ENCODE results near the gene MBD5.
"Not testable (repeated sequence)": the region's sequence is repeated elsewhere in the genome, so short reads cannot be mapped to it uniquely, and the experiment has no call there.

The MBD5 gene

GRCh38 chr2:148527488-148528340 is 506.8 kb downstream of the MBD5 start:
- DNase-seq = peak in 1 of 5 experiments; percentile 38

- DNase-seq = peak in 2 of 5 experiments; percentile 25 to 70
These were observed 507.6 kb downstream of the MBD5 start for GRCh38 chr2:148528356-148529064.

GRCh38 chr2:148529745-148530144 is 508.9 kb downstream of the MBD5 start:
- no peak for DNase-seq

- DNase-seq = no peak
These were observed 509.5 kb downstream of the MBD5 start for GRCh38 chr2:148530350-148530749.

- no peak for DNase-seq
These were observed 510.3 kb downstream of the MBD5 start for GRCh38 chr2:148531235-148531634.

- no peak for DNase-seq
These were observed 511.0 kb downstream of the MBD5 start for GRCh38 chr2:148531669-148532428.

GRCh38 chr2:148533004-148533403 is 512.1 kb downstream of the MBD5 start:
- DNase-seq = no peak

- DNase-seq = no peak
These were observed 512.8 kb downstream of the MBD5 start for GRCh38 chr2:148533685-148534084.

GRCh38 chr2:148534416-148535204 is 513.7 kb downstream of the MBD5 start:
- no peak for DNase-seq

GRCh38 chr2:148538375-148538774 is 517.5 kb downstream of the MBD5 start:
- DNase-seq = no peak

- peak in 1 of 5 experiments; percentile 54 for DNase-seq
These were observed 519.1 kb downstream of the MBD5 start for GRCh38 chr2:148540022-148540421.

- no peak for DNase-seq
These were observed 520.9 kb downstream of the MBD5 start for GRCh38 chr2:148541792-148542191.

- no peak for DNase-seq
These were observed 521.7 kb downstream of the MBD5 start for GRCh38 chr2:148542614-148543013.

GRCh38 chr2:148543088-148543540 is 522.2 kb downstream of the MBD5 start:
- not testable (repeated sequence) for DNase-seq

- DNase-seq = peak in 1 of 5 experiments; percentile 51
These were observed 524.7 kb downstream of the MBD5 start for GRCh38 chr2:148545390-148546256.

- DNase-seq = no peak
These were observed 525.4 kb downstream of the MBD5 start for GRCh38 chr2:148546270-148546669.

- DNase-seq = no peak
These were observed 528.0 kb downstream of the MBD5 start for GRCh38 chr2:148548716-148549400.

- peak in 2 of 5 experiments; percentile 19 to 70 for DNase-seq
These were observed 531.9 kb downstream of the MBD5 start for GRCh38 chr2:148552675-148553331.

GRCh38 chr2:148553332-148553887 is 532.5 kb downstream of the MBD5 start:
- DNase-seq = peak in 1 of 5 experiments; percentile 56
